Measurements from ENCODE around the gene ETV7.
"Not testable (repeated sequence)": the region's sequence is repeated elsewhere in the genome, so short reads cannot be mapped to it uniquely, and the experiment has no call there.

The ETV7 gene

DNA sequence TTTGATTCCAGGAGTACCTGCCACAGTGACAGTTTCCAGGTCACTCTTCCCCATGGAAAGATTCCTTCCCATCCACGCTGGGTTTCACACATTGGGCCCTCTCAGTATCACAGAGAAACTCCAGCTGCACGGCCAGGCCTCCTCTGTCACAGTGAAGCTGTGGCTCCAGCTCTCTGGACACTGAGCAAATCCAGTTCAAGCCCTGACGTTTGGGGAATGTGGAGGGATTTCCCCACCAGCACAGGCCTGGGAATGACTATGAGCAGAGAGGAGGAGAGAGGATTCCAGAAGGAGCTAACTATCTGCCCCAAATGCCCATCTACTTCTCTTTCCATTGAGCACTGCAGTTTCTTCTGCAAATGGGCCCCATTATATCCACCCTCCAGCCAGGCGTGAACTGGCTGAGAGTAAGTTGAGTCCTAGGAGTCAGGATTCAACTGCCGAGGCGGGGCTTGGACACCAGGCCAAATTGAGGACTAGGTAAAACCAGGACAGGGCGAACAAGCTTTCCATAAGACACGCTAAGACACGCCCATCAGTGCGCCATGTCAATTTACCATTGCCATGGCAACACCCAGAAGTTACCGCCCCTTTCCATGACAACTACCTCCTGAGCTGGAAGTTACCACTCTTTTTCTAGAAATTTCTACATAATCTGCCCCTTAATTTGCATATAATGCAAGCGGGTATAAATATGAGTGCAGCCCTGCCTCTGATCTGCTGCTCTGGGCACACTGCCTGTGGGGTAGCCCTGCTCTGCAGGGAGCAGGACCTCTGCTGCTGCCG lies 41.6 kb downstream of the ETV7 start:
- peak; percentile 54 for FAIRE-seq

DNA sequence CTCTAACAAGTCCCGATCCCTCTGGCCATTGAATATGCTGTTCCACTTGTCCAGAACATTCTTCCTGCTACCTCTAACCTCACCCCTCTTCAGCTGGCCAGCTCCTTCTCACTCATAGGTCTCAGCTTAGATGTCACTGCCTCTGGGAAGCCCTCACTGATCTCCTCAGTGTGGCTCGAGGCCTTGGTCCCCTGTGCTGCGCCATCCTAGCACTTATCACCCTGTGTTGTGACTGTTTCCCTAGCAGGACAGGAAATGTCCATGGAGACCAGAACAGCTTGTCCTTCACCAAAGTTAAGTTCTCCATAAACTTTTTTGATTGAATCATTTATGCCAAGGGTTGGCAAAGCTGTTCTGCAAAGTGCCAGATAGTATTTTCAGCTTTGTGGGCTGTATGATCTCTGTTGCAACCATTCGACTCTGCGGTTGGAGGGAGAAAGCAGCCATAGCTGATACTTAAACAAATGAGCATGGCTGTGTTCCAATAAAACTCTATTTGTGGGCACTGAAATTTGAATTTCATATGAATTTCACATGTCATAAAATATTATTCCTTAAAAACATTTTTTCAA lies 44.3 kb downstream of the ETV7 start:
- DNase-seq (ENCODE audit: insufficient read length, low spot score) = no peak
- no peak for FAIRE-seq

More for the DNA sequence above, 41.6 kb downstream of the ETV7 start:
- no peak for DNase-seq (ENCODE audit: insufficient read length, low spot score)

DNA sequence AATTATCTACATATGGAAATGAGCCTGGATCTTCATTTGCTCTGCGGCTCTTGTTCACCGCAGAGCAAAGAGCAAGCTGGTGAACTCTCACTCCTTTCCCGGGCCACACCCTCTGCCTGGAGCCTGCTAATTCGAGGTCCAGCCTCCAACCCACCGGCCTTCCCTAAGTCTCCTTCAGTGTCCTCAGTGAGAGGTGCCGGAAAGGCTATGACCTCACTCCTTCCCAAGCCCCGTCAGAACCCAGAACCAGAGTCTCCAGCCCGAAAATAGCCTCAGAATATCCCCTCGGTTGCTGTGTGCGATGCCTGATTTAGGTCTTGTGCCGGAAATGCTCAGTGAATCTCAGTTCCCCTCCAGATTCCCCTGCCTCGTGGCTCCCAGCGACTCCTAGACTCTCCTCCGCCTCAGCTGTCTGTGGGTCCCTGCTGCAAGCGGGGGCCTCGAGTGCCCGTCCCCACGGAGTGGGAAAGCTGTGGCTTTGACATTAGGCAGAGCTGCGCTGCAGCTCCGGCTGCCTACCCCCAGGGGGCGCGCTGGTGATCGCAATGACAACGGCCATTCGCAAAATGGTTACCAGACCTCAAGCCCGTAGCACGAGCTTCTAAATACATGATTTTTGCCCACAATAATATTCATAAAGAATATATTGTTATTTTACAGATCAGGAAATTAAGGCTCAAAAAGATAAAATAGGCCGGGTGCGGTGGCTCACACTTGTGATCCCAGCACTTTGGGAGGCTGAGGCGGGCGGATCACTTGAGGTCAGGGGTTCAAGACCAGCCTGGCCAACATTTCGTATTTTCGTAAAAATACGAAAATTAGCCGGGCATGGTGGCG lies 46.6 kb downstream of the ETV7 start:
- peak; percentile 81 for DNase-seq (ENCODE audit: insufficient read length, low spot score)
- peak; percentile 36 for FAIRE-seq

DNA sequence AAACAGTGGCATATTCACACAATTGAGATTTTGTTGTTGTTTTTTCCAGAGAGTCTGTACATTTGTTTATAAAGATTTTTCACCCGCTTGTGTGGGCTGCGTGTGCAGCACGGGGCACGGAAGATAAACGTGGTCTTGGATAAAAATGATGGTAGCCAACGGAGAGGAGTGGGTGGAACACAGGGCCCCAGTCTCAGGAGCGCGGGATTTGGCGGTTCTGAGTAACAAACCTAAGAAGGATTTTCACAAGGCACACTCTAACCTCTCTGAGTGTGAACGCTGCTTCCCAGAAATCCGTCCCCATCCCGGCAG lies 47.2 kb downstream of the ETV7 start:
- FAIRE-seq (no peak), DNase-seq (ENCODE audit: insufficient read length, low spot score) (no peak)

DNA sequence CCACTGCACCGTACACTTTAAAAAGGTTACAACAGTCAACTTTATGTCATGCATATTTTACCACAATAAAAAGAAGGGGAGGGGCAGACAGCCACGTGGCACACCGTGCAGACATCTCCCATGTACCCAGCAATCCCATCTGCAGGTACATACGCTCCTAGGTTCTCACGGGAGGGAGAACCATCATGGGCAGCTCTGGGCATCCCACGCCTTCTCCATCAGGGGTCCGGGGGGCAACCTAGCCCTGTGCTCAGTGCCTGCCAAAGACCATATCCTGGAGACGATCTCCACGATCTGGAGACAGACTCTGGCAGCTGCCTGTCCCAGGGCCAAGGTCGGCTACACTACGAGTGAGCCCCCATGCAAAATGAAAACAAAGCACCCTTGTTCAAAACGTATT lies 48.3 kb downstream of the ETV7 start:
- DNase-seq (ENCODE audit: insufficient read length, low spot score) (no peak), FAIRE-seq (no peak)

DNA sequence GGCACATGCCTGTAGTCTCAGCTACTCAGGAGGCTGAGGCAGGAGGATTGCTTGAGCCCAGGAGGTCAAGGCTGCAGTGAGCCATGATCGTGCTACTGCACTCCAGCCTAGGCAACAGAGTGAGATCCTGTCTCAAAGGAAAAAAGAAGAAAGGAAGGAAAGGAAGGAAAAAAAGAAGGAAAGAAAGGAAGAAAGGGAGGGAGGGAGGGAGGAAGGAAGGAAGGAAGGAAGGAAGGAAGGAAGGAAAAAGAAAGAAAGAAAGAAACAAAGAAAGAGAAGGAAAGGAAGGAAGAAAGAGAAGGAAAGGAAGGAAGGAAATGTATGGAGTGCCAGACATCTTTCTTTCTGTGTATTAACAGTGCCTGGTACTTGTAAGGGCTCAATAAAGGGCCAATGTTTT lies 49.2 kb downstream of the ETV7 start:
- FAIRE-seq; DNase-seq (ENCODE audit: insufficient read length, low spot score): not testable (repeated sequence)

DNA sequence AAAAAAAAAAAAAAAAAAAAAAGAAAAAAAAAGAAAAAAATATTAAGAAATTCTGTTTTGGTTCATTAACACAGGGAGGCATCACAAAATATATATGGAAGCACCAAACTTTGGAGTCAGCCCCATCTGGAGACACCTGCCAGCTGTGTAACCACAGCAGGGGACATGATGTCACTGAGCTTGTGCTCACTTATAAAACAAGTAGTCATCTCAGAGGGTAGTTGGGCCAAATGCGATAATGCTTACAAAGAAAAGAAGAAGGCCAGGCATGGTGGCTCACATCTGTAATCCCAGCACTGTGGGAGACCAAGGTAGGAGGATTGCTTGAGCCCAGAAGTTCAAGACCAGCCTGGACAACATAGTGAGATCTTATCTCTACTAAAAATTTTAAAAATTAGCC lies 49.7 kb downstream of the ETV7 start:
- DNase-seq (ENCODE audit: insufficient read length, low spot score) = no peak
- no peak for FAIRE-seq

DNA sequence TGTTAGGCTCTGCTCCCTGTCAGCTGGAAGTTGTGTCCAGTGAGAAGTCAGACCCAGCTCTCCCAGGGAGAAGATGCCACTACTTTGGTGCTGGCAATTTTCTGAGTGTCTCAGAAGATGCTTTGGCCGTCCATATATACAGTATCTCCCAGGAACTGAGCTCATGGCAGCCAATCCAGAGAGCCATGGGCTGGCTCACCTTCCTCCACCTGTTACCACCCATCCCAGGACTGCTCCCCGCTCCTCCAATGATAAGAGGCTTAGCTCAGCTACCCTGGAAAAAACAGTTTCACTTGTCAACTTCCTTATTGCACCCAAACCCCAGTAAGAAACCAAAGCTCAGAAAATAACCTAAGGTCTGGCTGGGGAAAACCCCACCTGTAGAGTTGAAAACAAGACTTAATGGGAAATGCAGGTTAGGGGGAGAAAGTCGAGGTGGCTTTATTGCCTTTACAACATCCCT lies 50.7 kb downstream of the ETV7 start, which contains the start of gene BNIP5:
TSS of gene BNIP5 (minus strand) at position 110 of the 463 bp plus-strand sequence. CDS start 6,198 bp downstream, outside the sequence.
- no peak for DNase-seq (ENCODE audit: insufficient read length, low spot score)
- FAIRE-seq = no peak

DNA sequence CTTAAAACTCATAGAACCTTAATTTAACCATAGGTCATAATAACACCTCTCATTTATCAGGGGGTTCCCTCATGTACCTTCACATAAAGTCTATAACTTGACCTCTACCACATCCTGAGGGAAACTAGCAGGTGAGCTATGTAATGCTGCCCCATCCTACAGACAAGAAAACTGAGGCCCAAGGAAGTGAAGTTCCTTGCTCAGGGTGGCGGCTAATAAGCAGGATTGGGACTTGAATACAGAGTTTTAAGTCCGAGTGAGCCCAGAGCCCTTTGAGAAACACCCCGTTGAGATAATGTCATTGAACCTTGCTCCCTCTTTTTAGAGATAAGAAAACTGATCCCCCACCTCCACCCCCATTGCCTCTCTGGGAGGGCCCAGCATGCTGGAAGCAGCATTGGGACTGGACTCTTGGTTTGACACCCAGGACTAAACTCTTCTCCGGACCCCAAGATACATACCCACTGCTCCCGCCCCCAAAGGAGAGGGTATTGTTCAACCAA lies 51.2 kb downstream of the ETV7 start:
- FAIRE-seq = no peak
- DNase-seq (ENCODE audit: insufficient read length, low spot score) = no peak

DNA sequence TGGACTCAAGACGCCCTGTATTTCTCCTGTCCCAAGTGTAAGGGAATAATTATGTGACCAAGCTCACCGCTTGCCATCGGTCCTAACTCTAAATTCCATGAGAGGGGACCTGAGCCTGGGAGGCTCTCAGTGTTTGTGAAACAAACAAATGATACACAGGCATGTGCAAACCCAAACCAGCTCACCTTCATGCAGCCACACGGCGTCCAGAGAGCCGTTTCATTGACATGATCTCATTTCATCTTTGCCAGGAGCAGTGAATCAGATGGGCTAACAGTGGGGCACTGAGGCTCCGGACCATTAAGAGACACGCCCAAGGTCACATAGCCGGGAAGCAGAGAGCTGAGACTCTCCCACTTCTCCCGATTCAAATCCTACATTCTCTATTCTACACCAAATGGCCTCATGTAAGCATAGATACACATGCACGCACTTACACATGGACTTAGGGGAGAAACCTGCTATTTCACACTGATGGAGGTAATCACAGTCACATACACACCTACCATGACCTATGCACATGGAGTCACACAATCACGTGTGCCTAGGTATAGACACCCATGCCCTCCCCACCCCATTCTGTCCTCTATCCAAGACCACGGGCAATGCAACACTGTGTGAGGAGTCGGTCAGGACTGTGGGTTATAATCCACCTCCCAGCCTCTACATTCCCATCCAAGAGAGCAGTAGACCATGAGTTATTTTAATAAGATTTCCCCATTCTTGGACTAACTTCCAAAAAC lies 51.8 kb downstream of the ETV7 start:
- DNase-seq (ENCODE audit: insufficient read length, low spot score) = no peak
- FAIRE-seq = no peak

DNA sequence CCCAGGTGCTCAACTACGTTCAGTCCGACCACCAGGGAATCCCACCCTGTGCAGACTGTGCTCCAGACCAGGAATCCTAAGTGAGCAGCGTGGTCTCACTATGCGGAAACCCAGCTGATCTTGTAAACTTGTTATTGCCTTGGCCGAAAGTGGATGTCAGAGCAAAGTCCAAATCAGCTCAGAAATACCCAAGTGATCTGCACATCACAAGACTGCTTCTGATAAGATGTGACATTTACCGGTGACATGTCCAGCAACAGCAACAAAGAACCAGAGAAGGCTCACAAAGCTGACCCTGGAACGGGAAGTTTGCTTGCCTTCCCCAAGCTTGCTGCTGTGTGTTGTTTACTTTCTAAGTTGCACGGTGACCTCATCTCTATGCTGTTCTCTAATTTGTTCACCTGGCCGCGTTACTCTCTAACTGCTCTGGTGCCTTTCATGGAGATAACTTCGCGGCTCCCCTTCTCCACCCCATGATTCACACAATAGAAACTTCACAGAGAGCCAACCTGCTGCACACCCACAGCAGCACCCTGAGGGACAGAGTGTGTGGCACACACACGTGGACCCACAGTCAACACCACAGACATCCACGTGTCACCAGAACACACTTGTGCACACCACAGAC lies 52.5 kb downstream of the ETV7 start:
- FAIRE-seq (peak; percentile 26), DNase-seq (ENCODE audit: insufficient read length, low spot score) (no peak)

DNA sequence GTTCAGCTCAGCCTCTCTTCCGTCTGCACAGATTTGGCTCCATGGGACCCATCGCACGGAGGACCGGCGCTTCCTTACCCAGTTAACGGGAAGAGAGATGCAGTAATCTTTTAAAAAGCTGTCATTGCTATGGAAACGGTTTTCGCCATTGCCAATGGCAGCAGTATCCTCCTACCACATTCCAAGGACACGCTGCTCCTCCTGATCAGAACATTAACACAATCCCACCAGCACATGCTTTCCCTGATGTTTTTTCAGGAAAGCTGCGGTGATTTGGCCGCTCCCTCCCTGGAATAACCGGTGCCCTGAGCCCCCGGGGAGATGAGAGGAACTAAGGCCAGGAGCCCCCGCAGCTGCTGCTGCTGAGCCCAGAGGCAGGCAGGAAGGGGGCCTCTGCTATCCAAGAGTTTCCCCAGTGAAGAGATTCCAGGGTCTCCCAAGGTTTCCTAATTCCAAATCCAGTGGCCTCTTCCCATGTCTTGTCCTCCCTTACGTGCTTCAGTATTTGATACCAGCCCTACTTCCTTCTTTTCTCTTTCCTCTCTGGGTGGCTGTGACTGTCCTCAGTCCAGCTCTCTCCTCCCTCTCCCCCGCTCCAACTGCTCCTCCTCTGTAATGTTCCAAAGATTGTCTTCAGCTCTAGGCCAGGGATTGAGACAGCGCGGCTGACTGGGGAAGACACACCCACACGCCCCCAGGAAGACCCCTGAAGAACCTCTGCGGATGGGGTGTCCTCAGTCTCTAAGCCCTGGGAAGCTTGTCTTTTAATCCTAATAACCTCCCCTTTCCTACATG lies 53.3 kb downstream of the ETV7 start:
- DNase-seq (ENCODE audit: insufficient read length, low spot score) = no peak
- no peak for FAIRE-seq

DNA sequence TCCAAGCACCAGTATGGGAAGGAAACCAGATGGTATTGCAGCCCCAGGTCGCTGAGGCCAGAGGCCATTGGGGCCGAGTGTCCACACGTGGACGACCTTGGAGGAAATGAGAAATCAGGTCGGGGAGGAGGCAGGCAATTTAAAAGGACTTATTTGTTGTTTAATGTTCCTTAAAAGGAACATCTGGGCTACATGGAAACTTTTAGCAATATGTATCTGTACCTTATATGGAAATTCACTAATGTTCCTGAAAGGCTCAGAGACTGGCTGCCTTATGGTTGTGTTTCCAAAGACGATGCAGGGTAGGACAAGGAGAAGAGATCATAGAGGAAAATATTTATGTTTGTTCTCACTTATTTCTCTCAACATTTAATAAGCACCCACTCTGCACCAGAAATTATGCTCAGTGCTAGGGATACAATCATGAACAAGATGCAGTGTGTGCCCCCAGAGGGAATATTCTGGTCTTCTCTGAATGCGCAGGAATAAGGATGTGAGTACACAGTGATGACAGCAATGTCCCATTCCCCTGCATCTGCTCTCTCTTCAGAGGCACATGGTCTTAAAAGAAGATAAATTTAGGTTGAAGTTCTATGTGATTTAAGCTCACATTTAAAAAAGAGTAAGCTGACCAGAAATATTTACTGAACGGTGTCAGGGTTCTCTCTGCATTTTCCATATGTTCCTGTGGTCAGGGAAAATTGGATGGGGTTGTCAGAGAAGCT lies 54.1 kb downstream of the ETV7 start:
- DNase-seq (ENCODE audit: insufficient read length, low spot score) = no peak

DNA sequence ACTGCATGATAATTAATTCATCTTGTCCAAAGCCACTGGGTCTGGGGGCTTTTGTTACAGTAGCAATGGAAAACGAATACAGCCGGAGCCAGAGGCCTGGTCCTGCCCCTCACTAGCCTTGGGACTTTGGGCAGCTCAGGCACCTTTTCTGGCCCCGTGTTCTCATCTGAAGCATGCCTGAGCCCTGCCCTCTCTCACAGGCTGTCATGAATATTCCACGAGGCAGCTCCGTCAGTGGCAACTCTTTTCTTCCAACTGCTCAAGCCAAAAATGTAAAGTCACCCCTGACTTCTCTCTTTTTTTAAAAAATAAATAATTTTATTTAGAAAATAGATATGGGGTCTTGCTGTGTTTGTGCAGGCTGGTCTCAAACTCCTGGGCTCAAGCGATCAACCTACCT lies 56.1 kb downstream of the ETV7 start:
- FAIRE-seq (no peak), DNase-seq (ENCODE audit: insufficient read length, low spot score) (no peak)

More for the DNA sequence above, 54.1 kb downstream of the ETV7 start:
- FAIRE-seq = no peak

DNA sequence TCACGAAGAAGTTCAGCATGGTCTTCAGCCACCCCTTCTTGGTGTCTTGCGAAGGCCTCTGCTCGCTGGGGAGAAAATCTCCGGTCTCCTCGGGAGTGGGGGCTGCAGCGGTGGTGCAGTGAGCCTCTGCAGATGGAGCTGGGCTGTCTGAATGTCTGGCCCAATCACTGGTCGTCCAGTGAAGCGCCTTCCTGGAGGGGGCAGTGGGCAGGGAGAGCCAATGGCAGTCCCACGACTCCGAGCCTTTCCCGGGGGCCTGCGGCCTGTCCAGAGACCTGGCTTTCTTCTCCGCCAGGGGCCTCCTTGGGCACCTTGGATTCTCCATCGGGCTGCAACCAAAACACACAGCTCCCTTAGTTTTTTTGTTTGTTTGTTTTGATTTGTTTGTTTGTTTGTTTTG lies 57.1 kb downstream of the ETV7 start:
- DNase-seq (ENCODE audit: insufficient read length, low spot score) = no peak
- FAIRE-seq = no peak

DNA sequence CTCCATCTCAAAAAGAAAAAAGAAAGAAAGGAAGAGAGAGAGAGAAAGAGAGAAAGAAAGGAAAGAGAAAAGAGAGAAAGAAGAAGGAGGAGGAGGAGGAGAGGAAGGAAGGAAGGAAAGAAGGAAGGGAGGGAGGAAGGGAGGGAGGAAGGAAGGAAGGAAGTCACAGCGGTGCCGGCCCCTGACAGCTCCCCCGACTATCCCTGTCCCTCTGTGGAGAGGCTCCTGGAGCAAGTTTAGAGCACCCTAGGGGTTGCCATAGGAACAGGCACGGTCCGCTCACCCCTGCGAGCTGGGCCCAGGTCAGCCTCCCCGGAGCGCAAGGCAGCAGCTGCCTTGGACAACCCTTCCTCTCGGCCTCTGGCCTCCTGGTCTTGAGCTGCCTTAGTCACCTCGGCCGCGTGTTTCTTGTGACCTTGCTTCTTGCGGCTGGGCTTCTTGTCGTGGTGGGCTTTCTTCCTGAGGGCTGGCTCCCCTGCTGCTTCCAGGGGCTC lies 57.6 kb downstream of the ETV7 start:
- FAIRE-seq = no peak
- no peak for DNase-seq (ENCODE audit: insufficient read length, low spot score)

DNA sequence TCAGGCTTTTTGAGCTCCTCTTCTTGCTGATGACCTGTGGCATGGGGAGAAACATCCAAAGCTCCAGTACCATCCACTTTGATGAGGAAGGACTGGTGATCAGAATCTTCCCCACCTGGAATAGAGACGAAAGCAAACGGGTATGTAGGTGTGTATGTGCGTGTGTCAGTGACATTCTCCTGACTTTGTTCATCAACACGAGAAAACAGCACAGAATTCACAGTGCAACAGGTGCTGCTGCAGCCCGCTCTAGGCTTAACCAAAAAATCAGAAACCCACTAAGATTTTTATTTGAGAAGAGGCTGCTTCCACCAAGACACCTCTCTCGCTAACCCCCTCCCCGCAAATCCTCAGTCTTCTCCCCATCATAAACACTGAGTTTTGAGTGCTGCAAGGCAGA lies 58.9 kb downstream of the ETV7 start:
- DNase-seq (ENCODE audit: insufficient read length, low spot score) (no peak), FAIRE-seq (no peak)

DNA sequence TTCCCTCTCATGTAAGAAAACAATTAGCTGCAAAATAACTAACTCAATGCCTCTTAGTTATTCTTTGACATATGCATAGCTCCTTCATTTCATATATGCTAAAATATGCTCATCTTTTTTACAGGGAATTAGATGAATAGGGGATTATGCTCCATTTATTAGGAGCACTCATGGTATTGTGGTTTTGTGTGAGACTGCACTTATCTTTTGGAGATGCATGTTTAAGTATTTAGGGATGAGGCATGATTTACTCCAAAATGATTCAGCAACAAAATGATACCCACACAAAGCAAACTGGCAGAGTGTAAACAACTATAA lies 59.6 kb downstream of the ETV7 start:
- no peak for FAIRE-seq

More for the DNA sequence above, 59.6 kb downstream of the ETV7 start:
- no peak for DNase-seq (ENCODE audit: insufficient read length, low spot score)

Measured in HTR-8/SVneo (cell line).